HG03354 (cell line): ENCODE results near the gene AOAH.

Source experiments
- ATAC-seq: cut with Tn5 transposase; IDR thresholded peaks from one replicate; pipeline ENCODE4 v1.9.1; 2021; ENCODE audit warnings: mild to moderate bottlenecking; ENCODE audit not compliant: unreplicated experiment, poor library complexity, severe bottlenecking

AOAH gene

DNA sequence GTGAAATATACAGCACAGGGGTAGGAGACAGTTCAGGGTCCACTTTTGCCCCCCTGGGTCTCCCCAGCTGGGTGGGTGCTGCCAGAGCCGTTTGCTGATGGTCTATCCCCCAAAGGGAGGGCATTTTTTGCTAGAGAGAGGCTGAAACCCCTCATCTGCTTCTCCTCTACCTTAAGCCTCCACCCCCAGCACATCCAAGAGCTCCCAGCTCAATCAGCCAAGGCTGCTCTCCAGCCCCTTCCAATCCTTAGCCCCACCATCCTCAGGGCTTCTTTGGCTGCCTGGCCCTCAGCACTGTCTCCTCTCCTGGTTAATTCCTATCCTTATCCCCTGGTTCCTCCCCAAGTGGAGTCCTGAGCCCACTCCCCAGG lies 153.1 kb downstream of the AOAH start:
- ATAC-seq = no peak

DNA sequence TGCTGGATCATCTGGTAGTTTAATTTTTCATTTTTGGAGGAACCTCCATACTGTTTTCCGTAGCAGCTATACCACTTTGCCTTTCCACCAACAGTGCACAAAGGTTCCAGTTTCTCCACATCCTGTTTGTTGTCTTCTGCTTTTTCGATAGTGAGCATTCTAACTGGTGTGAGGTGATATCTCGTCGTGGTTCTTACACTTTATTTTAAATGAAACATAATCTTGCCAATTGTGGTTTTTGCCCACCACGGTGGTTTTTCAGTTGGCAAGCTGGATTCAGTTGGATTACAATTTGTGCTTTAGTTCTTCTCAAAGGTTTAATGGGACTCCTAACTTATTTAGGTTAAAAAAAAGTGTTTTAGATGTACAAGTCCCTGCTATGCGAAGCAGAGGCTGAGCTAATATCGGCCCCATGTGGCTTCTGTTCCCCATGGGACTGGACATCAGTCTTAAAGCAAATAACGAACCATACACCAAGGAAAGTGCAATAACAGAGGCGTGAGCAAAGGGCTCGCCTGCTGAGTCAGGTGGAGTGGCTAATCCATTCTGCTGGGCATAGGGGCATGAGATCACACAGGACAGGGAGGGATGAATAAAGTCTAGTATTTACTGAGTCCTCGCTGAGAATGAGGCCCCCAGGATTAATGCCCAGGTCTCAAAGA lies 153.6 kb downstream of the AOAH start:
- no peak for ATAC-seq

DNA sequence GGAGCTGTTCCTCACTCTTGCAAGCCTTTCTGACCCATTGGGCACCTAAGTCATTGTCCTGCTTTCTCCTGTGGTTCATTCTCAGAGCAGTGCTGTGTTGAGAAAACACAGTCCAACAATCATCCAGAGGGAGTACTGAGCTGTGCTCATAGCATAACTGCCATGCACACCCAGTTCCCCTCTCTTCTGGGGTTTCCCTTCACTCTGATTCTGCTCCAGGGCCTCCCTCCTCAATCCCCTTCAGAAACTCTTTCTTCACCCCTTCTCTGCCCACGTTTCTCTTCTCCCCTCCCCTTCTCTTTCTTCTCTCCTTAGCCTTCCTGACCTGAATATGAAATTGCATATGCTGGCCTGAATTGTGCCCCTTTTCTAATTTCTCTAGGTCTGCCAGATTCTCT lies 155.8 kb downstream of the AOAH start:
- ATAC-seq = no peak

DNA sequence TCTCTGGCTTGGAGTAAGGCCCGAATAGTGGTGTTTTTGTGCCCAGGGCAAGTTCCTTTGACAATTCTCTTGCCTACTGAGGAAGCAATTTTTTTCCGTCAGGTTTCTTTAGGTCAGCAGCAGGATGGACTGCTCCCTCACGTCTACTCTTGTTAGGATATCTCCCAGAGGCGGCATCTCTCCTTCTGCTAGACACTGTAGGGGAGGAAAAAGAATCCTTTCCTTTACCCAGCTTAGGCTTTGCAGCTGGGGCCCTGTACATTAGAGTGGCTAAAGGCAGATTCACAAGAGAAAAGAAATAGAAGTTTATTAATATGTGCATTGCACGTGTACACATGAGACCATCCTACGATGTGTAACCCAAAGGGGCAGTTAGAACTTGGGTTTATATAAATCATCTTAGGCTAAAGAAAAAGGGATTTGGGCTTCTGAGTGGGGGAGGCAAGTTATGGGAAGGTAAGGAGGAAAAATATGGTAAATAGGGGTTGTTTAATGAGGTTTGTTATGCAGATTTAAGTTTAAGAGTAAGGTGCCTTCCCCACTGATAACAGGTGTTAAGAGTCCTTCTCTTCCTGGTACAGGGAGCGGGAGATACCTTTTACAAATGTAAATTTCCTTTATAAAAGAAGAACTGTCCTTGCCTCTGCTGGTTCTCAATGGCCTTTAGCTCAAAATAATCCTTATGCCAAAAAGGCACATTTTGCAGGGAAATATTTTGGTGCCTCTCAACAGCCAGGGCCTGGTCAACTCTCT lies 156.4 kb downstream of the AOAH start:
- ATAC-seq = no peak

DNA sequence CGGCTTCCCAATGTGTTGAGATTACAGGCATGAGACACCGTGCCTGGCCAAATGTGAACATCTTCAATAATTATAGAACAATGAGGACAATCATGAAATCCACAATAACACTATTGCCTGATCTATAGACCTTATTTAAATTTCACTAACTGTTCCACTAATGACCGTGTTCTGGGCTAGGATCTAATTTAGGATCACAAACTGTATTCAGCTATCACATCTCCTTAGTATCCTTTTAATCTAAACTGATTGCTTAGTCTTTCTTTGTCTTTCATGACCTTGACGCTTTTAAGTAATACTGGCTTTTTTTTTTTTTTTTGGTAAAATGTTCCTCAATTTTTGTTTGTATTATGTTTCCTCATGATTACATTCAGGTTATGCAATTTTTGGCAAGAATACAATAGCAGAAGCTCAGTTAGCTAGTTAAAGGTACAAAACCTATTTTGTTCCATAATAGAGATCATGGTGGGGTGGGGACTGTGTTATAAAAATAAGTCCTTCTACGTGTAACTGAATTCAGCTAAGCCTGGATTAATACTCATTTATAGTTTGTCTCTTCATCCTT lies 158.4 kb downstream of the AOAH start:
- no peak for ATAC-seq

DNA sequence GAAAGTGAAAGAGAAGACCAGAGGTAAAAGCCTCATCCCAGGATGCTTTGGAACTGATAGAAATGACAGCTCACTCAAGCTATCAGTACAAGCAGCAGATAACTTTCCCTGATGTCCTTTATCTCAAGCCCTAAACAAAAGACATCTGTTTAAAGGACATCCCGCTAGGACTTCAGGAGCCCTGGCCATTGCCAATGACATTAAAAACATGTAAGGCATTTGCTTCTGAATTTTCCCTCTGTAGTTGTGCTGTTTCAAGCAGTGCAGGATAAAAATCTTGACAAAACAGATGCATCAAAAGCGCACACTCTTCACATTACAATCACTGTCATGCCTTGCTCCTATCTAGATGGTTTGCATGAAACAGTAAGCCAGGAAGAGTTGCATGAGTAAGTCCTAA lies 159.8 kb downstream of the AOAH start:
- ATAC-seq = no peak

DNA sequence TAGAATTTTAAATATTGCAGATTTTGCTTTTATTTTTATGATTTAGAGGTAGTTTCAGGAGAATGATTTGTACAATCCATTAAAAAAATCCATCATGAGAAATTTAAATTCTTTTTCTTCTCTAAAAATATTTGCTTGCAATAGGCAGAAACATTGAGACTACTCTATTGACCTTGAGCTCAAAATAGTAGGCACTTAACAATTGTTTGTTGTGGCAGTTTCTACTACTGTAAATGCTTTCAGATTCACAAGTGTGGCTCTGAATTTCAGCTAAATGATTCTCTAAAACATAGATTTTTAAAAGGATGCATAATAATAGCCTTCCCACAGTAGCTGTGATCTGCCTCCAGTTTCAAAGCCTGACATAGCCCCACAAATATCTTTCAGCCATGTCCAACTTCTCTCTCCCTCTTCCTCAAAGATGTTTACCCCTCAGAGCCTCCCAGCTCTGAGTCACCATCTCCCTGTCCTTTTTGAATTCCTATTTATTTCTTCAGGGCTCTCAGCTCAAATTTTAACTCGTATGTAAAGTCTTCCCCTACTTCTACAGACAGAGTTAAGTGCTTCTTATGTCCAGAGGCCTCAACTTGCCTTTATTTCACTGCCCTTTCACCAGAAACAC lies 160.5 kb downstream of the AOAH start:
- ATAC-seq = no peak

DNA sequence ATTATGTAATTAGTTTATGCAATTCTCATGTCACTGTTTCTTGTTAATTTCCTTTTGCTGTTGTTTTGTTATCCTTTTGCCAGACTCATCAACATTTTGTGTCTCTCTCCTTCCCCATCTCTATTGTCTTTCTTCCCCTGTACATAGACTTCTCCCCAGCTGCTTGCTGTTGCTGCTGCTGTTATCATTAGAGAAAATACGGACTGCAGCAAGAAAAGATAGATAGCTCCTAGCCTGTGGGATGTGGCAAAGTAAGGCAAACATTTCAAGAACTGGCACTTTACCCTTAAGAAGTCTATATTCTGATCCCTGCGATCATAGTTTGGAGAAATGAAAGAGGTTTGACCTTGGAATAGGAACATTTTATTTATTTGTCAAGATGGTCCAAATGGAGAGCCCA lies 162.2 kb downstream of the AOAH start:
- no peak for ATAC-seq

DNA sequence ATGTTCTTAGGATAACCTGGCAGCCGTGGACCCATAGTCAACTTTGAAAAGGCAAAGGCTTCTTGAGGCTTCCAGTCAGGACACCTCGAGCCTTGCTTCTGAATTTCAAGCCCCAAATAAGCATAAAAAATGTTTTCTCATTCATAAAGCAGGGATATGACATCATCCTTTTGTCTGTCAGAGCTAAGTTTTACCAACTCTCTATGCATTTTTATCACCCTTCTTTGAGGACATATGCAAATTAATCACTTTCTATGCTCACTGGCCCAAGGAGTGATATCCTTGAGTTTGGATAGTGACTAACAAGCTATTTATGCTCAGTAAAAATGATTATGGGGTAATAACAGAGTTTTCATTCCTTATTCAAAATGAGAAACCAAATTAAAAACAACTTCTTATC lies 175.3 kb downstream of the AOAH start:
- ATAC-seq = no peak

DNA sequence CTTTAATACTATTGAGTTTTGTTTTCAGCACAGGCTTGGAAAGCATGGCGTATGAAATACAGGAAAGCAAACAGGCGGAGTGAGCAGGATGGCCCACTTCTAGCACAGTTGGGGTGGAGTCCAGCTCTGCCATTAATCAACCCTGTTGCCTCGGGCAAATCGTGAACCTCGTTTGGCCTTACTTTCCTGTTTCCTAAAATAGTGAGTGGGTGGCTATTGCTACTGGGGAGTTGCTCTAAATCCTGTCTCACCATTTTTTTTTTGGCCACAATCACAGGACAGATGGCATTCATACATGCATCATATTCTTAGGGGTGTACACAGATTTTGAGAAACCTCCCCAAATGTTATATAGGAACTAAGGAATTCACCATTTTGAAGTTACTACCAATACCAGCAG lies 176.9 kb downstream of the AOAH start:
- no peak for ATAC-seq

DNA sequence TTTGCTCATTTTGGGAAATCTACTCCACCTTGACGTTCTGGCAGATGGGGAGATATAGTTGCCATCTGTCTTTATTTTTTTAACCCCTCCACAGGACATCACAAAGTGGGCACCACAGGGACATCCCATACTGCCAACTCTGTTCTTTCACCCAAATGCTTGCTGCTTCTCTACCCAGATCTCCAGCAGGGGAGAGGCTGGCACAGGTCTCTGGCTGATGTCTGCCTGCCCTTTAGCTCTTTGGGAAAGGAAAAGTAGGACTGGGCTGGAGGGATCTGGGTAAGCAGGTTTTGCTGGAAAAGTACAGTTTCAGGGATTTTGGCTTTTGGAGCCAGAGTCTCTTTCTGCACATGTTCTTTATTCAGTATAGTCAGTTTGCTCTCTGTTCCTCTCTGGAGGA lies 178.0 kb downstream of the AOAH start:
- no peak for ATAC-seq

DNA sequence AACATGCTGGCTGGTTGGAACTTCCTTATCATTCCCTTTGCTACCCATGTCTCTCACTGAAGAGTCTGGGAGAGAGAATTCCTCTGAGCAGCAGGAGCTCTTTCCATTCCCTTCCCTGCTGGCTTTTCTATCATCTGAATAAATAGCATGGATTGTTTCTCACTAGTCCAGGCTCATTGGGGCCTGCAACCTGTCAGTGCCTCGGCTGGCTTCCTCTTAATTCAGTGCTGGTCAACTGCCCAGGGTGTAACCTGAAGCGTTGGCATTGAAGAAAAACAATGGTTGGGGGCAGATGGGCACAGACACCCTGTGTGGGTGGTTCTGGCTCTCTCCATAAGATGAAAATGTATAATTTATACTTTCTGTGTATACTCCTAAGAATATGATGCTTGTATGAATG lies 179.0 kb downstream of the AOAH start:
- no peak for ATAC-seq

DNA sequence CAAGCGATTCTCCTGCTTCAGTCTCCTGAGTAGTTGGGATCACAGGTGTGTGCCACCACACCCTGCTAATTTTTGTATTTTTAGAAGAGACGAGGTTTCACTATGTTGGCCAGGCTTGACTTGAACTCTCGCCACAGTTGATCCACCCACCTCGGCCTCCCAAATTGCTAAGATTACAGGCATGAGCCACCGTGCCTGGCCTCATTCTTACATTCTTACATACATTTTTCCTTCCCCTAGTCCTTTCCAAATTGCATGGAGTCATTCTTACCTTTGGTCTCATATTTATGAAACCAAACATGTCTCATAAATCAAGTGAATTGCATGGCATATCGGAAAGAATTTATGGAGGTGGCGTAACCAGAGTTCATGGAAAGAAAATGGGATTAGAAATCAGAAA lies 186.2 kb downstream of the AOAH start:
- no peak for ATAC-seq

DNA sequence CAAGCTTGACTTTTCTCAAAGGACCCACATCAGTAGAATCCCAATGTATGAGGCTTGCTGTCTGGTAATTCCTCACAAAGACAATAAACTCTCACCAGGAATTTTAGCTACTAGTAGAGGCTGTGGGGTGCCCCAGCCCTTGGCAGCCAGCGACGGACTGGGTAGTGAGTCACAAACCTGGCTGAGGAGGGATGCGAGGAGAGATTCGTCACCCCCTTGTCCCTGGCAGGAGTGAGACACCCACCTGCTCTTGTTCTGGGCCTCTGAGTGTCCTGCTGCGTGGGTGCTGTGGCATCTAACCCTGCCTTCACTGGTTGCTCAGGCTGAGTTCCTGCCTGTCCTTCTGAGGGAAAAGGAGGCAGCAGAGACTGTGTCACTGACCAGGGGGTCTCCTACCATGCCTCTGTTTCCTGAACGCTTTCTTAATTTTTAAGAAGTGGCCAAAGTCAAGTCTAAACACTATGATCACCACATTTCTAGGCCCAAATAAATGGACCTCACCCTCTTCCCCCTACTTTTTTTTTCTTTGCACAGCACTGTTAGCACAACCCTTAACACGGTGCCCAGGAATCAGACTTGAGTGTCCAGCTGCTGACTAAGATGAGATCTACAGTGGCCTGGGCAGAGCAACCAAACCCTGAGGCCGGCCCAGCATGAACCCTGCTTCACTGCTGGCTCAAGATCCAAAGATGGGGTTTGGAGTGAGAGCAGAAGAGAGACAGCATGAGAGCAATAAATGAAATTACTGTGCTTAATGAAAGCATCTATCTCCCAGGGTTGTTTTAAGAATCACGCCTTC lies 188.2 kb downstream of the AOAH start:
- no peak for ATAC-seq

DNA sequence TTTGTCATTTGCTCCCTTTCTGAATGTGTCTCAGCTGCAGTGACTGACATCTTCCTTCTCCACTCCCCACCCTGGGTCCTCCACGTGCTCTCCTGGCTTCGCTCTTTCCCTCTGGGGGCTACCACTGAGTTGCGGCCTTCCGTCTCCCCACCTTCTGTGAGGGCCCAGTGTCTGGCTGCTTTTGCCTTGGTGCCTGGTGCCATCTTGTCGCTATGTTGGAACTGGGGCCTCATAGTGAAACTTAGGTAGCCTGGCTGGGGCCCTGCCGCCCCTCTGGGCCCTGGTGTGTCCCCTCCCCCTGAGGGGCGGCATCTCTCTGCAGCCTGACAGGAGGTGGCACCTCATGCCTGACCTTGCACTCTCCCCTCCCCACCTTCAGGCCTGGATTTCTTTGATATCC lies 190.6 kb downstream of the AOAH start:
- no peak for ATAC-seq

DNA sequence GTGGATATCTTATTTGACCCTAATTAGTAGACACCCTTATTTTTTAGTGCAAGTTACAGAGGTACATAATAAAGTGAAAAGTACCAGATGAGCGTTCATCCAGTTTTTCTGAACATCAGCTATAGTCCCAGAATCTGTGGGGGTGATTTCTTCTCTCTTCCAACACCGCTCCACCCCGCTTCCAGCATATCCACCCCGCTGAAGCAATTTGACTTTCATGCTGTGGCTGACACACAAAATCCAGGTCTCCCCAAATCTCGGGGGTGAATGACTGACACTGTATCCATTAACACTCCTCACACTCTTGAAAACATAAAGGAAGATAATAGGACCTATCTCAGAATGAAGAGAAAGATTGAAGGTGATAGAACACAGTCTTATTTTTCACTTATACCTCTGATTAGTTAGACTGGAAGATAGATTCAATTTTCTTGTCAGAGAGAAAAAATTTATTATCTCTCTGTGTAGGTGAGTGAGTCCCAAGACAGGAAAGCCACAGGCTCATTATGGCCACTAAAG lies 191.3 kb downstream of the AOAH start:
- ATAC-seq = no peak

DNA sequence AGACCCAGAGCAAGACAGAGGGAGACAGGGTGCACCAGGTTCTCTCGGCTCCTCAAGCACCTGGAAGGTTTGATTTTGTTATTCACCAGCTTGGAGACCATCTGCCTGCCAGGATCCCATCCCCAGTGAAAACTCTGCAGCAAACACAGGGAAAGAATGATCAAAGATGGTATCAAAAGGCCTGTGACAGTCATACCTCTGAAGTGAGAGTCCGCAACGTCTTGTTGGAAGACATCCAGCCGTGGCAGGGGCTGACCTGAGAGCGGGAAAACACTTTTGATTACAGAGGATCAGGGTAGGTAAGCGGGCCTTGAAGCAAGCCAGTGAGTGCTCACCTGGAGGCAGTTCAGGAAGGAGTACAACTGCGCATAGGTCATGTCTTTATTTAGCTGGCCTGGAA lies 192.3 kb downstream of the AOAH start:
- ATAC-seq = no peak

DNA sequence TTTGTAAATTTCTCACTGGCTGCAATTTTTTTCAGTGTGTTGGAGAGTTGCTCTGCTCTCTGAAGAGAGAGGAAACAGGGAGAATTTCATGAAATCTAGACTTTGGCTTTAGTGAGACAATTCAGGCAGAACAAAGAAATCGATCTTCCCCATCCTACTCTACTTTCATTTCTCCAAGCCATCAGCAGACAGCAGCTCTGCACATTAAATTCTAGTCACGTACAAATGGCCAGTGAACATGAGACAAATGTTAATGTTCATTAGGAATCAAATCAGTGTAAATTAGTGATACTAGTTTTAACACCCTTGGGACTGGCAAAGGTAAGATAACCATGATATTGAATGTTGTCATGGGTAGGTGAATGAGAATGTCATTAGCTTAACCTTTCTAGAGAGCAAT lies 193.8 kb downstream of the AOAH start:
- ATAC-seq = no peak

DNA sequence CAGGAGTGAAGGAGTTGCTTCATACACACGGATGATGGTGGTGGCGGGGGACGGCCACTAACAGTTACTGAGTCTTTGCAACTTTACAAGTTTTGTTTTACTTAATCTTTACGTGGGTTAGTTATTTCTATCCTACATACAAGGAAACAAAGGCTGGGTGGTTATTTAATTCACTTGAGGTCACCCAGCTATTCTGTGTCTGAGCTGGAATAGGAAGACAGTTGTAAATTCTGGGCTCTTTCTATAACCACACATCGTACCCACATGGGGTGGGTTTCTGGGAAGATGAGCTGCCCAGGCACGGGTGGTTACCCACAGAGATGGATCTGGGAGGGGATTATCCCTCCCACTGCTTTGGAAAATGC lies 196.8 kb downstream of the AOAH start:
- no peak for ATAC-seq

DNA sequence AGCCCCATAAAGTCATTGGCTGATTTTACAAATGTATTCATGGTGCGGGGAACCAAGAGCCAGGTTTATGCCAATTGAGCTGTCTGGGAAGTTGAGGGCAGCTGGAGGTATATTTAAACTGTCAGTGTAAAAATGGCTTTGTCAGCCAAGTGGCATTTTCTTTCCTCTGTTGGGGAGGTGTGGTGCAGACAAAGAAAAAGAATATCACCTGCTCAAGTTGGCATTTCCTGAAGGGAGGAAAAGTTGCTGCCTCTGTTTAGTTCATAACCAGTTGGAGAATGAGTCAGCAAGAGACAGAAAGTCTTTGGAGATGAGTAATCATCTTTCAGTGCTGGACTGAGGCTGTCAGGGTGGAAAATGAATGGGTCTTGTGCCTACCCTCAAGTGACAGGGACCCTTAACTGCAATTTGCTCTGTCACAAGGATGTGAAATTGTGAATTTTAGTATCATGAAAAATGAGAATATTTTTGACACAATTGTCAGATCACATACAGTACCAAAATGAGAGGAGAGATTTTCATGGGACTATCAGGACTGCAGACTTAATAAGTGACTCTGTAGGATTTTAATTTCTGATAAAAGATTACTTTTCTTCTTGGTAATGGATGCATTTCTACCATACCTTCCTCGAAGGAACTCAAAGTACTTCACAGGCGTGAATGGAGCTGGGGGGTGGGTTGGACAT lies 197.3 kb downstream of the AOAH start:
- ATAC-seq = peak; percentile 84
